ENCODE results near the gene OR51G2.
"Not testable (repeated sequence)": the region's sequence is repeated elsewhere in the genome, so short reads cannot be mapped to it uniquely, and the experiment has no call there.

The OR51G2 gene, protein sequence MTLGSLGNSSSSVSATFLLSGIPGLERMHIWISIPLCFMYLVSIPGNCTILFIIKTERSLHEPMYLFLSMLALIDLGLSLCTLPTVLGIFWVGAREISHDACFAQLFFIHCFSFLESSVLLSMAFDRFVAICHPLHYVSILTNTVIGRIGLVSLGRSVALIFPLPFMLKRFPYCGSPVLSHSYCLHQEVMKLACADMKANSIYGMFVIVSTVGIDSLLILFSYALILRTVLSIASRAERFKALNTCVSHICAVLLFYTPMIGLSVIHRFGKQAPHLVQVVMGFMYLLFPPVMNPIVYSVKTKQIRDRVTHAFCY

DNA sequence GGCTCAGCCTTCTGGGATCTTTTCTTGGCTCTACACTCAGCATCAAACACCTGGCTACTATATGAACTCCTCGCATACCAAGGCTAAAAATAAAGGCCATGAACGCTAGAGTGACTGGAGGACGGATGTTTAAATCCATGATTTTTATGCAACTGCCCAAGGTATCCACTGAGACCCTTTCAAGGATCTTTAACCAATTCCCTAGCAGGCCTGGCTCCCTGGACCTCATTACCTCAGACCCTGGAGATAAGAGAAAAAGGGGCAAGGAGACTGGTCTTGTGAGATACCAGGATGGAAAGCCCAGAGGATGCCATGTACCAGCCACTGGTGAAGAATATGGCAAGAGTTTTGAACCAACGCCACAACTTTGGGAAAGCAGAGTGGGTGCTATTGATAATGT, at the start of gene OR51G2:
TSS of gene OR51G2 (minus strand) at position 101 of the 400 bp plus-strand sequence. CDS start 3,687 bp downstream, outside the sequence.
- DNase-seq = no peak

DNA sequence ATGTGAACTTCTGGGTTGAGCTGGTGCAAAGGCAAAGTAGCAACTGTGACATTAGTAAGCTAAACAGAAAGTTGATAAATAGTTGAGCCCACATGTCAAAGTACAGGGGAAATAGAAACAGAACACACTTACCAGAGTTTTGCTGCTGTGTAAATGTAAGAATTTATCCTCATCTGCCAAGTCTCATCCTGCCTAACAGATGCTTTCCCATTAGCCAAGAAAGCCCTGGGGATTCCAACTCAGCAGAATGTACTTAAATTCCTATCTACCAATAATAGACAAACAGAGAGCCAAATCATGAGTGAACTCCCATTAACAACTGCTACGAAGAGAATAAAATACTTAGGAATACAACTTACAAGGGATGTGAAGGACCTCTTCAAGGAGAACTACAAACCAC, 43.7 kb upstream of the OR51G2 start:
- DNase-seq = no peak

DNA sequence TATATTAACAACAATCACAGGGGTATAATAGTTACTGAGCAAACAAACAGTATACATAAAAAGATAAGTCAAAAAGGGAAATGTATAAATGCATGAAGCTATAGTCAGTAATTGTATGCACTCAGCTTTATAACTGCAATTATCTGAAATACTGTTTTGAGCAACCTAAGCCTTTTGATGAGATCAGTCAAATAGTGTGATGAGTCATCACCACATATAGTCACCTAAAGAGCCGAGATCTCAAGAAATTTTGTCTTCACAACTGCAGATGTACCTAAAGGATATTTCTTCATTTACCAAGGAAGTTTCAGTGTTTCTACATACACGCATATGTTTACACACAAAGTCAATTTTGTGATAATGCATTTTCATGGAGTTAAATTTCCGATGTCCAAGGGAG, 41.7 kb upstream of the OR51G2 start:
- no peak for DNase-seq

DNA sequence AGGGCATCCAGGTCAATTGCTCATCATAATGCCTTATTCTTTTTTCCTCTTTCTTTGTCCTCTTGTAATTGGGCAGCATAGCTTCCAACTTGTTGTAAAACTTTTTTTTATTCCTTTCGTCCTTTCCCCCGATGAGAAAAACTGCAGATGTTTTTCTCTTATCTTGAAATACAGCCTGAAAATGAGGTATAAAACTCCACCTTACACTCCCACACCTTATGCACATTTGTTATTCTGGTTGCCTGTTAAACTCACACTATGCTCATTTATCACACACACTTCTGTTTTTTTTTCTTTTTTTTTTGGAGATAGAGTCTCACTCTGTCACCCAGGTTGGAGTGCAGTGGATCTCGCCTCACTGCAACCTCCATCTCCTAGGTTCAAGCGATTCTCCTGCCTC, 38.2 kb upstream of the OR51G2 start:
- no peak for DNase-seq

DNA sequence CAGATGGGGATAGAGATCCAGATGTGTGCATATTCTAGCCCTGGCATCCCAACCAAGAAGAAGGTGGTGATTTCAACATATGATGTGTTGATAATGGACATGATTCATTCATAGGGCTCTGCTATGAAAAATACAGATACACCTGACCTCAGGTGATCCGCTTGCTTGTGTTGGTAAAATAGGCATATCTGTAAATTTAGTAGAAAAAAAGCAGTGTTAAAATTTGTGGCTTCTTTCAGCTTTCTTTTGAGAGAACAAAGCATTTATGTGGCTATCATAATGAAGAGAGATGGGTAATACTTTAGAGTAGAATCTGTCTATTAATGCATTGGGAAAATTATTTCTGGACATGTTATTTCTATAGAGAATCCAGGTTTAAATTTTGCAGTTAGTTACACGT, 36.5 kb upstream of the OR51G2 start, which contains the start of gene OR51A2:
TSS of gene OR51A2 (minus strand) at position 101 of the 400 bp plus-strand sequence. CDS start at position 101, 0 bp downstream.
- DNase-seq = not testable (repeated sequence)

DNA sequence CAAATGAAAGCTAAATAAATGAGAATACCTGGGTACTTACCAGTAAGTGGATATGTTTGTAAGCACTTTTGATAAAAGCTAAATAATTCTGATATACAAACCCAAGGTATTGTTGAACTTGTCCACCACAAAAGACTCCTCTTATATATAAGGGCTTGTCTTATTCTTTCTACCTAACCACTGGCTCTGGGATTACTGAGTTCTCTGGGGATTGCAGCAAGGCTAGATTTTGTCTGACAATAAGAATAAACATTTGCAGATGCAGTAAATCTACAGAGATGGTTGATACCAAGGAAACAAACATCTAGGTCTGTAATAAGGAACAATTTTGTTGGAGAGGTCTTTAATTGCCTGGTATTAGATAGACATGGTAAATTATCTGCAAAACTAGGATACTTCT, 28.4 kb upstream of the OR51G2 start, which contains the start of gene OR51A4:
TSS of gene OR51A4 (minus strand) at position 101 of the 400 bp plus-strand sequence. CDS start 505 bp downstream, outside the sequence.
- no peak for DNase-seq

DNA sequence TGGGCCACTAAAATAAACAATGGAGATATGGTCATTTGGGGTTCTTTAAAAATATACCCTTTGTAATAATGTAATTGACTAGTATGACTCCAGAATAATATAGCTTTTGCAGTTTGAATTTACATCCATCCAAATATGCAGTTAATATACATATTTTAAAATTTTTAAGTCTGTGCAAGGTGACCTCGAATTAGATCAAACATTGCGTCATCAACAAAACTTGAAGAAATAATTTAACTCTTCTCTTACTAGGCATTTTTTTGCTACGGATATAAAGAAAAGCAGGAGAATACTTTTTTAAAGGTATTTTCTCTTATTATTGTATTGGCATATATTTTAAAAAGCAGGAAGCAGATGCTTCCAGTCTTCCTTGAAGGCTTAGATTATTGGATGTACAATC, 17.6 kb upstream of the OR51G2 start:
- DNase-seq = no peak

DNA sequence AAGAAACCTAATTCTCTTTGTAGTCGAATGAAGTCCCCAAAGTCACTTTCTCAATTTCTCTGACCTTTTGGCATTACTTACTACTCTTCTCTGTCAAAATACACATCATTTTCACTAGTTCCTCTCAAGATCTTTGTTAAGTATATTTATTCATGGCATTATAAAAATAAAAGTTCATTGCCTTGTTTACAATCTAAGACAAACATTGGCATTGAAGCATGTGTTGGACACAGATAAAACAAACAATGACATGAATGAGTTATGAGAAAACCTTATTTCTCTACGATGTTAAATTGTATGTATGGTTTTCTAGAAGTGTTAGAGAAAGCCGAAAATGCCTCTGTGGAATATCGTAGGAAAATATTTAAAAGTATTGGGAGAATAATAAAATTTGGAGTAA, 13.6 kb upstream of the OR51G2 start:
- no peak for DNase-seq

DNA sequence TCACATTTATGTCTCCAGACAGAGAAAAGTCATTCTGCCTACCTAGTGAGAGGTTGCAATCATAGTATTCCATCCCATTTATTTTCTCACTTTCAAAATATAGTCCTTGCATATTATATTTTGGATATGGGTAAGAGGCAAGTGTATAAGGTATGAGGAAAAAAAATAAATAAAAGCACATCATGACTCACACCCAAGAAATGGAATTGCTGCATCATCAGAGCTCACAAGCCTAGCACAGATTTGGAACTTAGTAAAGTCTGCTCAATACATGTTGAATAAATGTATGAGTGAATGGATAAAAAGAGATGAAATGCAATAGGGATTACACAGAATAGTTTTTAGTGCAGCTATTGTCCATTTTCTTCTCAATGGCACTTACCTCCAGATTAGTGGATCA, 7.5 kb upstream of the OR51G2 start:
- DNase-seq = no peak

DNA sequence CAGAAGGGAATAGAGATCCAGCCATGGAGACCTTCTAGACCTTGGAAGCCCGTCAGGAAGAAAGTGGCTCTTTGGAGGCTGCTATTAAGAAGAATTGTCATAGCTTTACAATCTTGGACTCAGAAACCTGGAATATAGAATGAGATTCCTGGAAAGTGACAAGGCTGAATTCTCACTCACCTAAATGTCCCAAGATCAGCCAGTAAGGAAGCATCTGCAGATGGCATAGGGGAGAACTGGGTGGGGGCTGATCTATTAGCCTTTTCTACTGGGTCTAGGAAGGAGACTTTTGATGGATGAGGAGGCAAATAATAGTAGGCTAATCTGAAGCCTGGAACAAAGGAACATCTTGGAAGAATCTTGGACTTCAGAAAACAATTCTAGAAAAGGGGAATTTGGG, 5.1 kb upstream of the OR51G2 start, which contains the start of gene OR51G1:
TSS of gene OR51G1 (minus strand) at position 101 of the 400 bp plus-strand sequence. CDS start at position 101, 0 bp downstream.
- DNase-seq = no peak

DNA sequence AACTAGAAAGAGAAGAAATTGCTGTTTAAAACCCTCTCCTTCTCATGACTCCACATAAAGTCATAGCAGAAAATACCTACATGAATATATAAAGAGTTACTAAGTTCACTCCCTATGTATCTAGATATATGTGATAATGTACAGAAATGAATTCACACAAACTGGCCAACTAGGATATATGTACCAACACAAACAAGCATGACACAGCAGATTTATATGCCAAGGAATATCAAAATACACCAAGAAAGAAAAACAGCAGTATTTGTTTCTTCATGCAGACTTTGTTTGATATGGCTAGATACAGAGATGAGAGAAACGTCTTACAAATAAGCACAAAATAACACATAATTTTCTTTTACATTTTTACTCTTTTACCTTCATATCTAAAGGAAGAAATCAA, 3.2 kb upstream of the OR51G2 start:
- no peak for DNase-seq

DNA sequence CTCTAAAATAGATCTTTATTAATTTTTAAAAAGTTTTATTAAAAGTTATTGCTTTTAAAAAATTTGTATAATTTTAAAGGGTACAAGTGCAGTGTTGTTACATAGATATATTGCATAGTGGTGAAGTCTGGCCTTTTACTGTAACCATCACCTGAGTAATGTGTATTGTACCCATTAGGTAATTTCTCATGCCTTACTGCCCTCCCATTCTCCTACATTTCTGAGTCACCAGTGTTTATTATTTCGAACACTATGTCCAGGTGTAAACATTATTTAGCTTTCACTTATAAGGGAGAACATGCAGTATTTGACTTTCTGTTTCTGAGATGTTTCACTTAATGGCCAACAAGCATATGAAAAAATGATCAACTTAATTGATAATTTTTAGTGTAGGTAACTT, 2.6 kb upstream of the OR51G2 start:
- no peak for DNase-seq

DNA sequence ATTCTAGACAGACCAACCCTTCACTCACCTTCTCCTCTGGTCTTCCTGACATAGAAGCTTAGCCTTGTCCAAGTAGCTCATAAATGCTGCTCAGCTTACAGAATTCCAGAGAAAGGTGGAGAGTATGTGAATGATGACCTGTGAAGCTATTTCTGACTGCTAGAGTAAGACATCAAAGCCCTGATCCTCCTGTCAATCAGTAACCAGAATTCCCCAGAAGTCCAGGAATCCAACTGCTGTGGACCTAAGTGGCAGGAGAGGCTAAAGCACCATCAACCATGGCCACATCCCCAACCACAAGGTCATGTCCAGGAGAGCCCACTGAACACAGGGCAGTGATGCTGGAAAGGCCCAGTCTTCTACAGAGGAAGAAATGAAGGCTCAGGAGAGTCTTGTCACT, 2.6 kb downstream of the OR51G2 start:
- DNase-seq = no peak

DNA sequence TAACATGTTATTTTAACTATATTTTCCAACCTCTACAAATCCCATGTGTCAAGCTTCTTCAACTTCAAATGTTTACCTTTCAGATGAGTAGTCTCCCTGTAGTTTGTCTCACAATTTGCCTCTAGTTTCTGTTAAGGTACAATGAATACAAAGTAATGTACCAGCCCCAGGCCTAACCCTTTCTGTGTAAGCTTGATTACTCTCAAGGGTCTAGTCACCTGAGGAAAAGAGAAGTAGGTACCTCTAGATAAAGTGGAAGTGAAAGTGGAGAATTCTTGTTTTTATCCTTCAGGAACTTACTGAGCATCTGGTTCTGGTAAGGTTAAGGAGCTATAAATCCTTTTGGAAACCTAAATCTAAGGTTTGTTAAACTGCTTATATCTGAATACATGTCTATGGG, 15.7 kb downstream of the OR51G2 start, which contains the start of gene OR51A7:
TSS of gene OR51A7 (plus strand) at position 300 of the 400 bp plus-strand sequence. CDS start 3,587 bp downstream, outside the sequence.
- DNase-seq = no peak

DNA sequence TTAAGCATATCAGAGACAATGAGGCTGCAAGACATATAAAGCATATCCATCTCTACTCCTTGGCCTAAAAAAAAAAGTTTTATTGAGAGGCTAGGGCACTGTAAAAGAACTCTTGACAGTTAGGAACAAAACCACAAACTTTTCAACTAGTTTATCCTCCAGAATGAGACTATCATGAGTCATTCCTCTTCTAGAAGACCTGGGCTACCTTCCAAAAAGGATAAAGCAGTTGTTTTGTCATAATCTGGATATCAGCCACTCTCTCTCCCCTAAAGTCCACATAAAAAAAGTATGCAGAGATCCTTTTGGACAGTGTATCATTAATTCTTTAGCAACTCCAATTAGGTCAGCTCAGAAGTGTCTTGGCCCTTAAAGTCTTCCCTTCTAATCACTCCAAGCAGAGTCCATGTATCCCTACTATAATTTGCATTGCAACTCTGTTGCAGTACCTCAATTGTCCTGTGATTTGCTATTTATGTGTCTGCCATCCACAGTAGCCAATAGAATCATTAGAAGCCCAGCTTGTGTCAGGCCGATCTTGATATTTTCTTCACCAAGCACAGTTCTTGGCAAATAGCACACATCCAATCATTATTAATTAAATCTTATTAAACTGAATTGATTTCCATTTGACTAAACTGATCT, 27.0 kb downstream of the OR51G2 start:
- DNase-seq = no peak

DNA sequence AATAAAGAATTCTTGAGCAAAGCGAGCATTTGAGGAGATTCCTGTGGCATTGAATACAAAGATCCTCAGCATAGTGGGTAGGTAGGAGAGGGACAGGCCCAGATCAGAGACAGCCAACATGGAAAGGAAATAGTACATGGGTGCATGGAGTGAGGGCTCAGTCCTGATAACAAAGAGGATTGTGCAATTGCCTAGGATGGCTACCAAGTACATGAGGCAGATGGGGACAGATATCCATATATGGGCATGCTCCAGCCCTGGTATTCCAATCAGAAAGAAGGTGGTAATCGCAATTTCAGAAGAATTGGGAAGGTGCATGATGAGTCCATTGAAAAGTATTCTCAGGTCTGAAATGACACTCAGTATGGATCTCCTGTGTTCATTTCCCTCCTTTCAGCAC, 28.9 kb downstream of the OR51G2 start:
- DNase-seq = no peak

DNA sequence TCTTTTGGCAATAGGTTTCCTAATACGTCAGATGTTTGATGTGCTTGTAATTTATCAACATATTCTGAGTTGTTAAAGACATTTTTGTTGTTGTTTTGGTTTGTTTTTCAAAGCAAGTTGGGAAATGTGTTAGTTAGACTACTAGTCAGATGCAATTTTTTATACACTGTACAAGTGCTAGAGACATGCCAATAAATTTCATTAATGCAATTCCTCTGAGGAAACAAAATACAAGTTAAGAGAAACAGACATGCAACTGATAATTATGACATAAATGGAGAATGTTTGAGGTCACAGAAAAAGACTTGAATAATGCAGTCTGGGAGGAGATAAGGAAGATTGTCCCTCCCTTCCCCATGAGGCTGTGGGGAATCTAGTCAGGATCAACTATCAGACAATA, 31.6 kb downstream of the OR51G2 start:
- DNase-seq = no peak

DNA sequence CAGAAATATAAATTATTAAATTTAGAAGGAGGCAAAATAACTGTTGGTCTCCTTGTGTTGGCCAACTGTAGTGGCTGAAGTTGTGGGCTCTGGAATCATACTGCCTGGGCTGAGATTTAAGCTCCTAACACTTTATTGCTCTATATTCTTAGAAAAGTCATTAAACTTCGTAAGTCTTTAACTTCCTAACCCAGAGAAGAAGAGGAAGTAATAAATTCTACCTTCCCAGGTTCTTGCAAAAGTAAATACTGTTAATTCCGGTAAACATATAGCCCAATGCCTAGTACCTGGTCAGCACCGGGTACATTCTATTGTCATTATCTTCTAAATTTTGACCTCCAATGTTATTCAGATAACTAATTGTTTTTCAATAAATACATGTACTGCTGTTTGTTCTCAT, 33.0 kb downstream of the OR51G2 start:
- DNase-seq = no peak

DNA sequence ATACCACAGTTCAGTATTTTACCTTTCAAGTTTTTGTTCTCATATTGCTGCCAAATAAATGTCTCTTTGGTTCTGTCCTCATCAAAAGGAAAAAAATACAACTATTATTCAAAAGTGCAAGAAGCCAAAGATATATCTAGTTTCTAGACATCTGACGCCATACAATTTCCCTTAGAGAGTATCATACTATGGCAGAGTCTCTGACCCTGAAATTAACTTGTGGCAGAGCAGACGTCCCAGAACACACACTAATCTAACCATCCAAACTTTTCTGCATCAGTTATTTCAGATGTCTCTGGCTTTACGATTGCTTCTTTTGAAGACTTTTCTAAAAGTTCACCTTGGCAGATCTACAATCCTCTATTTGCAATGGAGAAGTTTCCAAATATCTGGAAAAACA, 34.8 kb downstream of the OR51G2 start:
- DNase-seq = no peak

DNA sequence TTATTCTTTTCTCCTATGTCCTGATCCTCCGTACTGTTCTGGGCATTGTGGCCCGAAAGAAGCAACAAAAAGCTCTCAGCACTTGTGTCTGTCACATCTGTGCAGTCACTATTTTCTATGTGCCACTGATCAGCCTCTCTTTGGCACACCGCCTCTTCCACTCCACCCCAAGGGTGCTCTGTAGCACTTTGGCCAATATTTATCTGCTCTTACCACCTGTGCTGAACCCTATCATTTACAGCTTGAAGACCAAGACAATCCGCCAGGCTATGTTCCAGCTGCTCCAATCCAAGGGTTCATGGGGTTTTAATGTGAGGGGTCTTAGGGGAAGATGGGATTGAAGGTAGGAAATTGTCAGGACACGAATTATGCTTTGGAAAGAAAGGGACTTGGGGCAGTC, 36.6 kb downstream of the OR51G2 start:
- no peak for DNase-seq

DNA sequence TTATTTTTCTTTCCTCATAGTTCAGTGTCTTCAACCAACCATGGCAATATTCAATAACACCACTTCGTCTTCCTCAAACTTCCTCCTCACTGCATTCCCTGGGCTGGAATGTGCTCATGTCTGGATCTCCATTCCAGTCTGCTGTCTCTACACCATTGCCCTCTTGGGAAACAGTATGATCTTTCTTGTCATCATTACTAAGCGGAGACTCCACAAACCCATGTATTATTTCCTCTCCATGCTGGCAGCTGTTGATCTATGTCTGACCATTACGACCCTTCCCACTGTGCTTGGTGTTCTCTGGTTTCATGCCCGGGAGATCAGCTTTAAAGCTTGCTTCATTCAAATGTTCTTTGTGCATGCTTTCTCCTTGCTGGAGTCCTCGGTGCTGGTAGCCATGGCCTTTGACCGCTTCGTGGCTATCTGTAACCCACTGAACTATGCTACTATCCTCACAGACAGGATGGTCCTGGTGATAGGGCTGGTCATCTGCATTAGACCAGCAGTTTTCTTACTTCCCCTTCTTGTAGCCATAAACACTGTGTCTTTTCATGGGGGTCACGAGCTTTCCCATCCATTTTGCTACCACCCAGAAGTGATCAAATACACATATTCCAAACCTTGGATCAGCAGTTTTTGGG, 37.2 kb downstream of the OR51G2 start, which contains the start of gene OR51T1:
TSS of gene OR51T1 (plus strand) at position 41 of the 641 bp plus-strand sequence. CDS start at position 41, 0 bp downstream.
- no peak for DNase-seq

DNA sequence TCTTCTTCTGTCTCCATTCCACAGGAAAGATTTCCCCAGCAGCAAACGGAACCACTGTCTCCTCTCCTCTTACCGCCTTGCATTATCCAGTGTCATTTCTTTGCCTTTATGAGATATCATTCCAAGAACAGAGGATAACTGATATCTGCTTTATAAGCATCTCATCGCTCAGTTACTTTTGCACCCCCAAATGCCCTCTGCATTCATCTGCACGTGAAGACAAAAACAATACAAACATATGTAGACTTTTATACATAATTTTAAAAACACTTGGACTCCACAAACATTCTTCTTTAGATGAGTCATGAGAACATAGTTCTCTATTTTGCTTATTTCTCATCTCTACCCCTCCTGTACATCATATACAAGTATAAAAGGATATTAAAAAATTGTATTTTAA, 38.0 kb downstream of the OR51G2 start:
- DNase-seq = no peak

DNA sequence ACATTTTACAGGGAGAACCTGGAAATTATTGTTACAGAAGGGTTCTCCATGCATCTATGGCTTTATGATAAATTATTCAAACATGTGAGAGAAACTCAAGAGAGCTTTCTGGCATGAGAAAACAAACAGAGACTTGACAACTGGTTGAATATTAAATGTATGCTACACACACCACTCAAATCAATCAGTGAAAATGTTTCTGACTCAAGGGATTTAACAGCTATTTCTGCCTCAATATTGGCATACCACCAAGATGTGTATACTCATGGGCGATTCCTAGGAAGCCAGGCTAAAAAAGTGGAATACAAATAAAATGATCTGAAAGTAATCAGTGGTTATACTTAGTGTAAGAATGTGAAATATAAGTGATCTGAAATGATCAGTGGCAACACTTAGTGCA, 53.3 kb downstream of the OR51G2 start:
- DNase-seq = no peak

DNA sequence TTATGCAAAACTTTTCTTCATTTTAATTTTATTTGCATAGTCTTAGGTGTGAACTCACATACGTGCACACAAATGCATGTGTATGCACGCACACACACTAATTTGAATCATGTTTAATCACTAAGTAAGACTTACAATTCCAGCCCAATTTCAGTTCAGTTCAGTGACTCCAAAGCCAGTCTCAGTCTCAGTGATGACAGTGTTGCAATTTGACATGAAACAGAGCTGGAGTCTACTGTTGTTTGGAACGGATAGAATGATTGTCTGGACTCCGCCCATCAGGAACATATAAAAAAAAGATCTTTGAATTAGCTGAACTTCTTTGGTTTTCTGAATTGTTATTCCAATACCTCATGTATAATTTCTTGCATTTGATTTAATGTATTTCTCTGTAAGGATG, 55.3 kb downstream of the OR51G2 start:
- no peak for DNase-seq
